PC-9 (cell line): Measurements from ENCODE around the gene PTPRT. TPM values are rescaled to one million over a fixed set of nuclear protein-coding genes. Genes with fewer than 3 reads are reported as not detected.

Experiments used
- BruUV-seq: library from RNA; stranded (reverse); fragments of 400-500 nt; replicated peaks from 2 replicates; lab custom pipeline; 2021; lab: Mats Ljungman, UMichigan
- CTCF ChIA-PET: fragments of 300-600 bp; sonication (Branson Sonifier 250); formaldehyde crosslinking; loops from one replicate; lab custom pipeline; 2022; ENCODE audit warnings: antibody characterized with exemption; lab: Charles Lee
- POLR2A ChIA-PET: fragments of 300-600 bp; sonication (Branson Sonifier 250); formaldehyde crosslinking; loops from one replicate; lab custom pipeline; 2022; ENCODE audit warnings: antibody characterized with exemption; ENCODE audit not compliant: unreplicated experiment; lab: Charles Lee
- DNase-seq, 2 experiments: peaks; one replicate each; pipeline versions ENCODE4 v3.0.0 to v3.0.0-alpha.2; 2015 to 2022; ENCODE audit warnings: mixed read lengths in 1 of 2
- H2AFZ ChIP-seq: fragments of 200-600 bp; sonication (generic); 2 replicates; pipeline ENCODE4 v1.8.1; 2017; ENCODE audit warnings: antibody characterized with exemption
- H3F3A ChIP-seq: fragments of 200-600 bp; sonication (generic); 2 replicates; pipeline ENCODE4 v1.8.1; 2017; ENCODE audit warnings: antibody characterized with exemption, mild to moderate bottlenecking, low read depth; ENCODE audit not compliant: insufficient read depth
- H3K27ac ChIP-seq: fragments of 200-600 bp; sonication (generic); 2 replicates; pipeline ENCODE4 v1.6.1; 2016; ENCODE audit warnings: mixed run types
- H3K27me3 ChIP-seq: fragments of 200-600 bp; sonication (generic); 2 replicates; pipeline ENCODE4 v1.6.1; 2016; ENCODE audit warnings: low read depth, mixed run types; ENCODE audit not compliant: insufficient read depth
- H3K36me3 ChIP-seq: fragments of 200-600 bp; sonication (generic); 2 replicates; pipeline ENCODE4 v1.6.1; 2016; ENCODE audit warnings: low read depth, mixed run types
- H3K4me1 ChIP-seq: fragments of 200-600 bp; sonication (generic); replicated peaks from 2 replicates; pipeline ENCODE4 v1.6.1; 2016; ENCODE audit warnings: mixed run types; ENCODE audit not compliant: insufficient read depth
- H3K4me2 ChIP-seq: fragments of 200-600 bp; sonication (generic); 2 replicates; pipeline ENCODE4 v1.6.1; 2017; ENCODE audit warnings: mixed run types
- H3K4me3 ChIP-seq: fragments of 200-600 bp; sonication (generic); 2 replicates; pipeline ENCODE4 v1.6.1; 2016; ENCODE audit warnings: mixed run types
- H3K79me2 ChIP-seq: fragments of 200-600 bp; sonication (generic); 2 replicates; pipeline ENCODE4 v1.6.1; 2017; ENCODE audit warnings: low read depth, mixed run types
- H3K9me2 ChIP-seq: fragments of 200-600 bp; sonication (generic); 2 replicates; pipeline ENCODE4 v1.8.1; 2017; ENCODE audit warnings: mild to moderate bottlenecking; ENCODE audit not compliant: insufficient read depth
- H3K9me3 ChIP-seq: fragments of 200-600 bp; sonication (generic); 2 replicates; pipeline ENCODE4 v1.8.1; 2016; ENCODE audit warnings: low read depth; ENCODE audit not compliant: insufficient read depth
- H4K20me1 ChIP-seq: fragments of 200-600 bp; sonication (generic); 2 replicates; pipeline ENCODE4 v1.8.1; 2017; ENCODE audit not compliant: insufficient read depth
- EZH2 ChIP-seq: fragments of 200-600 bp; sonication (generic); IDR thresholded peaks from 2 replicates; pipeline ENCODE4 v1.8.0; 2017; ENCODE audit warnings: antibody characterized with exemption, low read depth
- intact Hi-C: fragments of 100-400 bp; cut with micrococcal nuclease; formaldehyde crosslinking; loops from one replicate; pipeline ENCODE4 v1.10.0; 2022; ENCODE audit not compliant: unreplicated experiment
- total RNA-seq: library from RNA; stranded (reverse); gene quantifications from 2 replicates; pipeline ENCODE4 v1.2.3, GENCODE V29; 2021
- TF ChIP-seq, protein P1 (sequence below): fragments of 200-600 bp; sonication (generic); conservative IDR thresholded peaks from 2 replicates; pipeline ENCODE4 v1.6.1; 2017; ENCODE audit warnings: mixed run types, antibody characterized with exemption, mild to moderate bottlenecking, moderate library complexity

The PTPRT gene
- total RNA-seq, 1 experiment from 2014 or later, result not detected

DNA sequence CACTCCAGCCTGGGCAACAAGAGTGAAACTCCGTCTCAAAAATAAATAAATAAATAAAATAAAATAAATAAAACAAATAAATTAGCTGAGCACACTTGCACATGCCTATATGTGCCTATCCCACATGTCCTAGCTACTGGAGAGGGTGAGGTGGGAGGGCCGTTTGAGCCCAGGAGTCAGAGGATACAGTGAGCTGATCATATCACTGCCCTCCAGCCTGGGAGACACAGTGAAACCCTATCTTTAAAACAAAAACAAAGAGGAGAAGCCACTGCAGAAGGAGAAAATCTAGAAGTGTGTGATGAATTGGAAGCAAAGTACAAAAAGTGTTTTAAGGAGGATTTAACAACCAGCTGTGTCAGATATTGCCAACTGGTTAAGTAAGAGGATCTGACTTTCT is 728.4 kb downstream of the PTPRT start:
- no peak overlapping the region for H3K27ac ChIP-seq
- H3K4me2 ChIP-seq, result no peak overlapping the region
- no peak for DNase-seq
- no peaks in the 10 kb centered on the region for H3K9me2 ChIP-seq
- ChIA-PET CTCF (no interaction called here), POLR2A (no interaction called here)
- H3K27me3 ChIP-seq, result no peaks in the 10 kb centered on the region
- intact Hi-C loops, result no loop called here
- no peaks in the 10 kb centered on the region; the same call in 1 of the 2 replicates for H4K20me1 ChIP-seq
- H2AFZ ChIP-seq, result no peak overlapping the region
- no peak overlapping the region for H3K4me3 ChIP-seq
- no peaks in the 10 kb centered on the region for H3K4me1 ChIP-seq
- TF ChIP-seq, protein P1, sequence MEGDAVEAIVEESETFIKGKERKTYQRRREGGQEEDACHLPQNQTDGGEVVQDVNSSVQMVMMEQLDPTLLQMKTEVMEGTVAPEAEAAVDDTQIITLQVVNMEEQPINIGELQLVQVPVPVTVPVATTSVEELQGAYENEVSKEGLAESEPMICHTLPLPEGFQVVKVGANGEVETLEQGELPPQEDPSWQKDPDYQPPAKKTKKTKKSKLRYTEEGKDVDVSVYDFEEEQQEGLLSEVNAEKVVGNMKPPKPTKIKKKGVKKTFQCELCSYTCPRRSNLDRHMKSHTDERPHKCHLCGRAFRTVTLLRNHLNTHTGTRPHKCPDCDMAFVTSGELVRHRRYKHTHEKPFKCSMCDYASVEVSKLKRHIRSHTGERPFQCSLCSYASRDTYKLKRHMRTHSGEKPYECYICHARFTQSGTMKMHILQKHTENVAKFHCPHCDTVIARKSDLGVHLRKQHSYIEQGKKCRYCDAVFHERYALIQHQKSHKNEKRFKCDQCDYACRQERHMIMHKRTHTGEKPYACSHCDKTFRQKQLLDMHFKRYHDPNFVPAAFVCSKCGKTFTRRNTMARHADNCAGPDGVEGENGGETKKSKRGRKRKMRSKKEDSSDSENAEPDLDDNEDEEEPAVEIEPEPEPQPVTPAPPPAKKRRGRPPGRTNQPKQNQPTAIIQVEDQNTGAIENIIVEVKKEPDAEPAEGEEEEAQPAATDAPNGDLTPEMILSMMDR, result no peak
- no peak for TF ChIP-seq EZH2
- H3F3A ChIP-seq, result no peaks in the 10 kb centered on the region
- no TSS peak for BruUV-seq
- H3K9me3 ChIP-seq, result no peaks in the 10 kb centered on the region
- H3K79me2 ChIP-seq, result no peaks in the 10 kb centered on the region
- no peaks in the 10 kb centered on the region for H3K36me3 ChIP-seq

DNA sequence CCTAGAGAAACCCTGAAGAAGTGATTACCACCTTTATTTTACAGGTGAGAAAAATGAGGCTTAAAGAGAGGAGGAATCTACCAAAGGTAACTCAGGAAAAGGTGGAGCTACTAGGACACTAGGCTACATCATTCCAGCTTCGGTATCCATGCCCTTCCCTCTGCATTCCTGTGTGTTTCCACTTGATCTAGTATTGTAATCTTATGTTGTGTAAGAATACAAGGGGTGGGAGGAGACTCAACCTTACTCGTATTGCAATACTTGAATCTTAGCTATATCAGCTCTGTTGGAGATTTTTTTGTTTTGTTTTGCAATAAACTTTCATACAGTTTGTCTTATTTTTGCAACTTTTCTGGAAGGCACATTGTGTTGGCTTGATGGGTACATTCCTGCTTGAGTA is 742.4 kb downstream of the PTPRT start:
- POLR2A ChIA-PET, result no interaction called here
- CTCF ChIA-PET, result no interaction called here
- Histone ChIP-seq H3K27me3 (peaks cover 10% of the 10 kb centered on the region), H2AFZ (no peak overlapping the region), H3F3A (no peaks in the 10 kb centered on the region), H4K20me1 (no peaks in the 10 kb centered on the region), H3K27ac (no peak overlapping the region), H3K36me3 (no peaks in the 10 kb centered on the region), H3K4me1 (no peaks in the 10 kb centered on the region), H3K4me3 (no peak overlapping the region), H3K4me2 (no peak overlapping the region), H3K79me2 (no peaks in the 10 kb centered on the region), H3K9me2 (no peaks in the 10 kb centered on the region), H3K9me3 (no peaks in the 10 kb centered on the region)
- intact Hi-C loops, result no loop called here
- no TSS peak for BruUV-seq
- no peak for TF ChIP-seq EZH2
- TF ChIP-seq, protein P1, result no peak
- DNase-seq, result no peak

DNA sequence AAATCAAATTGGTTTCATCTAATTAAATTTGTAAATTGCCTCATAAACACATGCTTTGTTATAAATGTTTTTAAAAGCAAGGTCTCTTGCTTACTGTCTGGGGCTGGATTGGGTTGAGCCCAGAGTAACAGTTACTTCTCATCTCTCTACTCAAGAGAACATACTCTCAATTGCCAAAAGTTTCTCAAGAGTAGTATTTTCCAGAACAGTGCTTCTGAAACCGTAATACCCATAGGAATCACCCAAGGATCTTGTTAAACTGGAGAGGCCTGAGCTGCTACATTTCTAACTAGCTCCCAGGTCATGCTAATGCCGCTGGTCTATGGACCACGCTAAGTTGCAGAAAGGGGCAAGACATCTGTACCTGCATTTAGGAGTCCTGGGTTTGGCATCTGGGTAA is 744.9 kb downstream of the PTPRT start:
- DNase-seq, result no peak
- H3K4me2 ChIP-seq, result no peak overlapping the region
- ChIA-PET CTCF (no interaction called here), POLR2A (no interaction called here)
- no peaks in the 10 kb centered on the region for H3K4me1 ChIP-seq
- peaks cover 31% of the 10 kb centered on the region for H3K27me3 ChIP-seq
- BruUV-seq, result no TSS peak
- intact Hi-C loops, result no loop called here
- H2AFZ ChIP-seq, result no peak overlapping the region
- no peak for TF ChIP-seq EZH2
- TF ChIP-seq, protein P1, result no peak
- H3K79me2 ChIP-seq, result no peaks in the 10 kb centered on the region
- H3F3A ChIP-seq, result no peaks in the 10 kb centered on the region
- no peaks in the 10 kb centered on the region for H4K20me1 ChIP-seq
- H3K36me3 ChIP-seq, result no peaks in the 10 kb centered on the region
- no peak overlapping the region for H3K27ac ChIP-seq
- H3K4me3 ChIP-seq, result no peak overlapping the region
- no peaks in the 10 kb centered on the region for H3K9me2 ChIP-seq
- no peaks in the 10 kb centered on the region for H3K9me3 ChIP-seq
